ENCODE results near the gene CCDC142.

DNA sequence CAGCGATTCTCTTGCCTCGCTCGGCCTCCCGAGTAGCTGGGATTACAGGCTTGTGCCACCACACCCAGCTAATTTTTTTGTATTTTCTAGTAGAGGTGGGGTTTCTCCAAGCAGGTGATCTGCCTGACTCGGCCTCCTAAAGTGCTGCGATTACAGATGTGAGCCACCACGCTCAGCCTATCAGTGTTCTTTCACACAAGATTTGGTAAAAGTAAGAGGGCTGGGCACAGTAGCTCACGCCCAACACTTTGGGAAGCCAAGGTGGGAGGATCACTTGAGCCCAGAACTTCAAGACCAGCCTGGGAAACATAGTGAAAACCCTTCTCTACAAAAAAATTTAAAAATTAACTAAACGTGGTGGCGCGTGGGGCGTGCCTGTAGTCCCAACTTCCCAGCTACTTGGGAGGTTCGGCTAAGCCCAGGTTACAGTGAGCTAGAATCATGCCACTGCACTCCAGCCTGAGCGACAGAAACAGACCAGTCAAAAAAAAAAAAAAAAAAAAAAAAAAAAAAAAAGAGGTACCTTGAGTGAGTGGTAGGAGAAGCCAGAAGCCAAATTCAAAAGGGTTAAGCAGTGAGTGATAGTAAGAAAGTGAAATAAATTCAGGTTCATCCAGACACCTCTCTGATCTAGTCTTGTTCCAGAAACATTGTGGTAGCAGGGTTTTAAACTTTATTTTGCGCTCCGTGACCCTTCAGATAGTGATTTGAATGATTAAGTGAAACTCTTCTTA is 11.3 kb downstream of the CCDC142 start:
- TF ChIP-seq POLR2AphosphoS2 (IDR thresholded peaks at IDR 0.05; ENCODE audit: low read length) (no peak), MEIS2 (IDR thresholded peaks at IDR 0.05; ENCODE audit: partially characterized antibody) (no peak), ZNF76 (CRISPR knock-in tag; IDR thresholded peaks at IDR 0.05; ENCODE audit: borderline replicate concordance) (no peak)

Measured in K562 (cell line).